Esophagus squamous epithelium (tissue), 5 donors: ENCODE measurements around the gene ZNF506. TPM values are rescaled to one million over a fixed set of nuclear protein-coding genes. Genes with fewer than 3 reads are reported as not detected.
"Not testable (repeated sequence)": the region's sequence is repeated elsewhere in the genome, so short reads cannot be mapped to it uniquely, and the experiment has no call there.

Experiments
- DNase-seq: peaks from one replicate; lab custom pipeline; 2025; lab: John Stamatoyannopoulos, UW
- H3K27ac ChIP-seq, 4 donors: fragments of 200-600 bp; sonication (generic); one replicate each; pipeline ENCODE4 v1.5.1; 2016 to 2019; ENCODE audit warnings: mild to moderate bottlenecking in 1 of 4
- H3K27me3 ChIP-seq, 4 donors: fragments of 200-600 bp; sonication (generic); 1 replicate in 3 of 4; 2 replicates in 1 of 4; pipeline versions ENCODE4 v1.5.1 to v1.6.0; 2017 to 2021; ENCODE audit warnings: antibody characterized with exemption in 1 of 4
- H3K36me3 ChIP-seq, 3 donors: fragments of 200-600 bp; sonication (generic); one replicate each; pipeline ENCODE4 v1.5.1; 2016 to 2019
- H3K4me1 ChIP-seq, 3 donors: fragments of 200-600 bp; sonication (generic); one replicate each; pipeline ENCODE4 v1.5.1; 2017 to 2019
- H3K4me3 ChIP-seq, 4 donors: fragments of 200-600 bp; sonication (generic); 1 replicate in 3 of 4; 2 replicates in 1 of 4; pipeline ENCODE4 v1.5.1; 2016 to 2019; ENCODE audit warnings: mild to moderate bottlenecking in 2 of 4, moderate library complexity in 1 of 4
- H3K9me3 ChIP-seq, 3 donors: fragments of 200-600 bp; sonication (generic); one replicate each; pipeline ENCODE4 v1.5.1; 2016 to 2019
- POLR2A ChIP-seq, 4 donors: fragments of 450-650 bp; IDR thresholded peaks; one replicate each; pipeline ENCODE4 v1.6.1; 2017; ENCODE audit warnings: antibody characterized with exemption in 4 of 4, mild to moderate bottlenecking in 4 of 4, moderate library complexity in 3 of 4
- WGBS, 2 donors: methylation state at CpG; one replicate each; pipeline ENCODE4 v1.1.5; 2018; 5-methylcytosine and 5-hydroxymethylcytosine counted together
- intact Hi-C: fragments of 100-400 bp; cut with DNase I; formaldehyde crosslinking; loops from one replicate; pipeline ENCODE4 v1.15.0; 2022
- total RNA-seq, 4 donors: library from RNA; depleted of rRNA; stranded (reverse); fragments of >200 nt; gene quantifications; one replicate each; pipeline ENCODE4 v1.1.0, GENCODE V29; 2016
- TF ChIP-seq, protein P1 (sequence below), 6 experiments: fragments of 450-650 bp in 4 of 6; fragments of 200-600 bp in 2 of 6; sonication (generic) in 2 of 6; IDR thresholded peaks; one replicate each; pipeline ENCODE4 v1.5.1; 2016 to 2019; ENCODE audit warnings: antibody characterized with exemption in 6 of 6, mild to moderate bottlenecking in 4 of 6, moderate library complexity in 4 of 6
- donor health status: DM: yes; HTN: yes; CAD: no.

ZNF506 gene
- total RNA-seq, 4 donors from 2014 or later: 12.1 to 24.0 (median 17.8) TPM

DNA sequence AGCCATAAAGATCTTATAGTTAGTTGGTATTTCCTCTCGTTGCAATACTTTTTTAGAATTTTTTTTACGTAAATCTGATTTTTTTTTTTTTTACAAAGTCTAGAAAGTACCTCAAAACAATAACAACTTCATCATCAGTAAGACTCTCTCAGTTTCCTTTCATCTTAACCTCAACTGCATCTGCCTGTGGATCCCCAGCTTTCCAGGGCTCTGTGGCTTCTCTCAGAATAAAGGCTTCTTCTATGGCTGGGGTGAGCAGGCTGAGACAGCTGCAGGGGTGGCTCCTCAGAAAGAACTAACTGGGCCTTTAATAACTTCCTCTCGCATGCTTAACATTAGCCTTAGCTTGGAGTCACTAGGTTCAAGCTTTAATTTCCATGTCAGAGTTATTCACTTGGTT lies 4.2 kb downstream of the ZNF506 start:
- intact Hi-C loops: no loop called here

DNA sequence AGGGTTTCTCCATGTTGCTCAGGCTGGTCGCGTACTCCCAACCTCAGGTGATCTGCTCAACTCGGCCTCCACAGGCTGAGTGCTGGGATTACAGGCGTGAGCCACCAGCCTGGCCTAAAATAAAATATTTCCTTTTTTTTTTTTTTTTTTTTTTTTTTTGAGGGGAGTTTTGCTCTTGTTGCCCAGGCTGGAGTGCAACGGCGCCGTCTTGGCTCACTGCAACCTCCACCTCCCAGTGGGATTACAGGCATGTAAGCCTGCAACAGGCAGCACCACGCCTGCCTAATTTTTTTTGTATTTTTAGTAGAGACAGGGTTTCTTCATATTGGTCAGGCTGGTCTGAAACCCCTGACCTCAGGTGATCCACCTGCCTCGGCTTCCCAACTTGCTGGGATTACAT lies 4.9 kb downstream of the ZNF506 start:
- H3K27me3 ChIP-seq: no peaks in the 10 kb centered on the region
- TF ChIP-seq, protein P1, sequence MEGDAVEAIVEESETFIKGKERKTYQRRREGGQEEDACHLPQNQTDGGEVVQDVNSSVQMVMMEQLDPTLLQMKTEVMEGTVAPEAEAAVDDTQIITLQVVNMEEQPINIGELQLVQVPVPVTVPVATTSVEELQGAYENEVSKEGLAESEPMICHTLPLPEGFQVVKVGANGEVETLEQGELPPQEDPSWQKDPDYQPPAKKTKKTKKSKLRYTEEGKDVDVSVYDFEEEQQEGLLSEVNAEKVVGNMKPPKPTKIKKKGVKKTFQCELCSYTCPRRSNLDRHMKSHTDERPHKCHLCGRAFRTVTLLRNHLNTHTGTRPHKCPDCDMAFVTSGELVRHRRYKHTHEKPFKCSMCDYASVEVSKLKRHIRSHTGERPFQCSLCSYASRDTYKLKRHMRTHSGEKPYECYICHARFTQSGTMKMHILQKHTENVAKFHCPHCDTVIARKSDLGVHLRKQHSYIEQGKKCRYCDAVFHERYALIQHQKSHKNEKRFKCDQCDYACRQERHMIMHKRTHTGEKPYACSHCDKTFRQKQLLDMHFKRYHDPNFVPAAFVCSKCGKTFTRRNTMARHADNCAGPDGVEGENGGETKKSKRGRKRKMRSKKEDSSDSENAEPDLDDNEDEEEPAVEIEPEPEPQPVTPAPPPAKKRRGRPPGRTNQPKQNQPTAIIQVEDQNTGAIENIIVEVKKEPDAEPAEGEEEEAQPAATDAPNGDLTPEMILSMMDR (IDR thresholded peaks at IDR 0.05): no peak
- TF ChIP-seq POLR2A (IDR thresholded peaks at IDR 0.05): no peak
- H3K27ac ChIP-seq: no peak overlapping the region
- peaks cover 0 to 73% (median 10%) of the 10 kb centered on the region in 3 donors for H3K9me3 ChIP-seq
- 89 to 92% methylated on average over 7 to 8 of the region's 9 CpGs for WGBS, 2 donors
- DNase-seq: no peak
- no peak overlapping the region for H3K4me3 ChIP-seq
- intact Hi-C loops: no loop called here
- H3K4me1 ChIP-seq: peaks cover 7 to 26% (median 10%) of the 10 kb centered on the region in 3 donors
- peaks cover 0 to 69% (median 0%) of the 10 kb centered on the region in 3 donors for H3K36me3 ChIP-seq

More for the DNA sequence above, 4.2 kb downstream of the ZNF506 start:
- no peaks in the 10 kb centered on the region for H3K27me3 ChIP-seq
- peaks cover 0 to 66% (median 10%) of the 10 kb centered on the region in 3 donors for H3K9me3 ChIP-seq
- peaks cover 7 to 30% (median 10%) of the 10 kb centered on the region in 3 donors for H3K4me1 ChIP-seq
- H3K4me3 ChIP-seq: no peak overlapping the region
- 73 to 91% methylated on average over 3 of the region's 3 CpGs for WGBS, 2 donors
- no peak for DNase-seq
- peaks cover 0 to 62% (median 0%) of the 10 kb centered on the region in 3 donors for H3K36me3 ChIP-seq
- no peak overlapping the region for H3K27ac ChIP-seq
- no peak for TF ChIP-seq POLR2A (IDR thresholded peaks at IDR 0.05)
- TF ChIP-seq, protein P1 (IDR thresholded peaks at IDR 0.05): no peak

DNA sequence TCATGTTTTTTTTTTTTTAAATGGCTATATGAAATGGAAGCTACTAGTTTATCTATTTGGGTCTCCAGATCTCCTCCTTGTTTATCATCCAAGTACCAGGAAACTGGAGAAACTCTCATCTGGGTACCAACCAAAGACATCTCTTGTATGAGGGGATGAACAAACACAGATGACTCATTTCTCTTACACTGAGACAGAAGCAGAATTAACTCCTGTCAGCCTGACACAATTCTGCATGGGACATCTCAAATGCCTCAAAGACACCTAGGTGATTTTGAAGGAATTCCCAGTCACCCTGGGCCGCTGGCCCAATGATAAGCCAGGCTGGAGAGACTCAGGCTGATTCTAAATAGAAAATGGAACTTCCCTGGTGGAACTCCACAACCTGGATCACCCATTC lies 9.6 kb downstream of the ZNF506 start:
- peaks cover 0 to 72% (median 0%) of the 10 kb centered on the region in 3 donors for H3K36me3 ChIP-seq
- H3K4me1 ChIP-seq, H3K4me3 ChIP-seq, DNase-seq, intact Hi-C loops, H3K27me3 ChIP-seq, H3K27ac ChIP-seq: not testable (repeated sequence)
- peaks cover 0 to 88% (median 6%) of the 10 kb centered on the region in 3 donors for H3K9me3 ChIP-seq
- 100% methylated on average over 1 of the region's 1 CpG for WGBS, 2 donors

DNA sequence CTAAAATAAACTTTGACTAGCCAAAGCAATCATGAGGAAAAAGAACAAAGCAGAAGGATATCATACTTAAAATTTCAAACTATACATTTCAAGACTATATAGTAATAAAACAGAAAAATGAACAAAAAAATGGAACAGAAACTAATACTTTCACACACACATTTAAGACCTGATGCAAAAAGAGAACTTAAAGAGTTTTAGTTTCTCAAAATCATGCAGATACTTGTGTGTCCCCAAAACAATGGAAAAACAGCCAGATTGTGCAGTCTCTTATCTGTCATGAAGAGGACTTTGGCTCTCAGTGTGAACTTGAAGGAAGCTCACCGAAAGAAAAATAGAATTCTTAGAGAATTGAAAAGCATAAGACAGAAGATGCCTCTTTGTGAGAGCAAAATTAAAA lies 16.1 kb downstream of the ZNF506 start:
- Histone ChIP-seq H3K27ac (no peak overlapping the region), H3K4me1 (no peaks in the 10 kb centered on the region), H3K27me3 (no peaks in the 10 kb centered on the region), H3K4me3 (no peak overlapping the region), H3K36me3 (peaks cover 0 to 91% (median 6%) of the 10 kb centered on the region in 3 donors), H3K9me3 (peaks cover 0 to 76% (median 5%) of the 10 kb centered on the region in 3 donors)
- intact Hi-C loops: no loop called here
- TF ChIP-seq, protein P1 (IDR thresholded peaks at IDR 0.05): no peak
- no peak for TF ChIP-seq POLR2A (IDR thresholded peaks at IDR 0.05)
- WGBS, 2 donors: 100% methylated on average over 1 of the region's 1 CpG
- no peak for DNase-seq

DNA sequence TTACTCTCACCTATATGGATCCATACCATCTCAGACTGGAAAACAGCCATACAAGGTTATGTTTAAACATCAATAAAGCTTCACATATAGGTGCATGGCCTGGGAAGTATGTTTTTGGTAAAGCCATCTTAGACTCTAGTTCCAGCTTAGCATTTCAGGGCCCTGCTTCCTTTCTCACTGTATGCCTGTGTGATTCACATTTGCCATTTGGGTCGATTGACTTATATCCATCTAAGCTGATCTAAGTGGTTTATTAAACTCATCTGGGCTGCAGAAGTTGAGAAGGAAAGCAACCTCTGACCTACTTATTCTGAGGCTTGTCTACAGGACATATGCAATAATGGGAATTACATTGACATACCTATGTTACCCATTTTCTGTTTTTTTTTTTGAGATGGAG lies 33.5 kb downstream of the ZNF506 start:
- intact Hi-C loops: no loop called here
- Histone ChIP-seq H3K27ac (no peak overlapping the region), H3K9me3 (peaks cover 0 to 81% (median 8%) of the 10 kb centered on the region in 3 donors), H3K4me1 (no peaks in the 10 kb centered on the region), H3K36me3 (peaks cover 9 to 72% (median 10%) of the 10 kb centered on the region in 3 donors), H3K4me3 (no peak overlapping the region), H3K27me3 (no peaks in the 10 kb centered on the region)
- TF ChIP-seq, protein P1 (IDR thresholded peaks at IDR 0.05): no peak
- TF ChIP-seq POLR2A (IDR thresholded peaks at IDR 0.05): no peak
- WGBS, 2 donors: 88 to 92% methylated on average over 1 of the region's 1 CpG
- DNase-seq: no peak

DNA sequence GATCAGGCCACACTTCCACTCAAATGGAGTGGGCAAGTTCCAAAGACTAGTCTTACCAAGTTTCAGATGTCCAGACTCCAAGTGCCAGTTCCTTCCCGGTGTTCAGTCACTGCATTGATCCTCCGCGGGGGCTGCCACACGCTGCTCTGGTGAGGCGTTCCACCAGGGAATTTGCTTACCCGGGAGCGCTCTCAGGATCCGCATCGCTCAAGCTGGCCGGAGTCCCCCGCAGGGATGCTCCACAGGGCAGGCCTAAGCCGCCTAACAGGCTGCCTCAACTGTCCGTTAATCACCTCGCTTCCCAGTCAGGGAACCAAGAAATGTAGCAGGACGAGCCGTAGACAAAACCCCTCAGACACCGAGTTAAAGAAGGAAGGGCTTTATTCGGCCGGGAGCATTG lies 36.1 kb downstream of the ZNF506 start:
- H3K4me3 ChIP-seq, DNase-seq, H3K4me1 ChIP-seq, H3K27ac ChIP-seq, H3K27me3 ChIP-seq, intact Hi-C loops: not testable (repeated sequence)
- Histone ChIP-seq H3K36me3 (peaks cover 0 to 57% (median 0%) of the 10 kb centered on the region in 3 donors), H3K9me3 (peaks cover 0 to 77% (median 0%) of the 10 kb centered on the region in 3 donors)
- WGBS, 2 donors: 90 to 98% methylated on average over 2 to 6 of the region's 19 CpGs
